Brain microvascular endothelial cell (primary cell): ENCODE measurements around the gene ABCB6.
A peak's percentile ranks its signal among the peaks of the same experiment; 100 is the strongest.

ENCODE experiments used
- DNase-seq: peaks from one replicate; pipeline ENCODE4 v3.0.0-alpha.2; 2020
- H3K27ac ChIP-seq: fragments of 250-450 bp; sonication (Bioruptor Pico); 2 replicates; pipeline ENCODE4 v1.5.1; 2020; ENCODE audit warnings: mild to moderate bottlenecking, moderate library complexity
- H3K27me3 ChIP-seq: fragments of 250-450 bp; sonication (Bioruptor Pico); replicated peaks from 2 replicates; pipeline ENCODE4 v1.5.1; 2020; ENCODE audit warnings: mild to moderate bottlenecking
- H3K36me3 ChIP-seq: fragments of 250-450 bp; sonication (Bioruptor Pico); replicated peaks from 2 replicates; pipeline ENCODE4 v1.5.1; 2020; ENCODE audit warnings: mild to moderate bottlenecking
- H3K4me3 ChIP-seq: 2 replicates; pipeline ENCODE4 v1.5.1; 2011; ENCODE audit warnings: low read depth, mild to moderate bottlenecking, control low read depth, low read length, moderate library complexity
- in situ Hi-C: cut with HindIII; loops from 2 replicates; pipeline ENCODE4 v1.10.0; 2017; ENCODE audit warnings: low sequenced_read_pairs, low pct_ligation_motif_present
- TF ChIP-seq, protein P1 (sequence below): IDR thresholded peaks from 2 replicates; pipeline ENCODE4 v1.5.1; 2011; ENCODE audit warnings: low read depth, mild to moderate bottlenecking, moderate library complexity, low read length, control low read depth, inconsistent platforms; ENCODE audit errors: missing control alignments

Gene ABCB6

DNA sequence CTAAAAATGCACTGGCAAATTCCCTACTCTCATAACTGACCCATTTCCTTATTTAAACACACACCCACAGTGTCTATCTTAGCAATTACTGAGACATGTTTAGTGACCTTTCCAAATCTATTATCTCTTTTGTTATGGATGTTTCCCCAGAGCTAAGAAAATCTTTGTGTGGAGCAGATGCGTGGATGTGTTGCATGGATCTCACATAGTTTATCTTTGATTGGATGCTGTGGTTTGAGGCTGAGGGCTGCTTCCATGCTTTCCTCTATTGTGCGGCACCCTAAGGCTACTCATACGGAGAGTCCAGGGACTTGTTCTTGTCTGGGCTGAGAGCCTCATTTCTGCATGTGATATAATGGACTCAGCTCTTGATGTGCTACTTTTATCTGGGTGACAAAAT, 15.6 kb upstream of the ABCB6 start:
- in situ Hi-C loops, result no loop called here
- H3K27ac ChIP-seq, result no peak overlapping the region
- no peaks in the 10 kb centered on the region for H3K27me3 ChIP-seq
- no peak overlapping the region for H3K4me3 ChIP-seq
- no peak for DNase-seq
- TF ChIP-seq, protein P1, sequence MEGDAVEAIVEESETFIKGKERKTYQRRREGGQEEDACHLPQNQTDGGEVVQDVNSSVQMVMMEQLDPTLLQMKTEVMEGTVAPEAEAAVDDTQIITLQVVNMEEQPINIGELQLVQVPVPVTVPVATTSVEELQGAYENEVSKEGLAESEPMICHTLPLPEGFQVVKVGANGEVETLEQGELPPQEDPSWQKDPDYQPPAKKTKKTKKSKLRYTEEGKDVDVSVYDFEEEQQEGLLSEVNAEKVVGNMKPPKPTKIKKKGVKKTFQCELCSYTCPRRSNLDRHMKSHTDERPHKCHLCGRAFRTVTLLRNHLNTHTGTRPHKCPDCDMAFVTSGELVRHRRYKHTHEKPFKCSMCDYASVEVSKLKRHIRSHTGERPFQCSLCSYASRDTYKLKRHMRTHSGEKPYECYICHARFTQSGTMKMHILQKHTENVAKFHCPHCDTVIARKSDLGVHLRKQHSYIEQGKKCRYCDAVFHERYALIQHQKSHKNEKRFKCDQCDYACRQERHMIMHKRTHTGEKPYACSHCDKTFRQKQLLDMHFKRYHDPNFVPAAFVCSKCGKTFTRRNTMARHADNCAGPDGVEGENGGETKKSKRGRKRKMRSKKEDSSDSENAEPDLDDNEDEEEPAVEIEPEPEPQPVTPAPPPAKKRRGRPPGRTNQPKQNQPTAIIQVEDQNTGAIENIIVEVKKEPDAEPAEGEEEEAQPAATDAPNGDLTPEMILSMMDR, result no peak
- peaks cover 59% of the 10 kb centered on the region for H3K36me3 ChIP-seq

DNA sequence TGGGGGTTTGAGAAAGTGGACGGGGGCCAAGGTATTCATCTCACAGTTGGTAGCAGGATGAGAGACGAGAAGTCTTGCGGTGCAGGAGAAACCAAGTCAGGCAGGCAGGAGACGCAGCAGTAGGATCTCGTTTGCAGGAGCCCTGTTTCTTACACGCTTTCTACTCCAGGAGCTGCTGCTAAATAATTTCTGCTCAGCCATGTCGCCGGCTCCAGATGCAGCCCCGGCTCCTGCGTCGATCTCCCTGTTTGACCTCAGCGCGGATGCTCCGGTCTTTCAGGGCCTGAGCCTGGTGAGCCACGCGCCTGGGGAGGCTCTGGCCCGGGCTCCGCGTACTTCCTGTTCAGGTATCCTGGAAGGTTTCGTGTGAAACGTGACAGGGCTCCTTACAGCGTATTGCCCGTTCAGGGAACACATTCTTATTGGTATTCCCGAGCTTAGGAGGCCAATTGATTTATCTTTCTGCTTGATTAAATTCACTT, 11.3 kb upstream of the ABCB6 start:
- TF ChIP-seq, protein P1, result no peak
- H3K27me3 ChIP-seq, result no peaks in the 10 kb centered on the region
- peak overlapping the region; percentile 93 for H3K27ac ChIP-seq
- in situ Hi-C loops, result no loop called here
- peak overlapping the region; percentile 87 for H3K4me3 ChIP-seq
- DNase-seq, result peak; percentile 44
- H3K36me3 ChIP-seq, result peaks cover 39% of the 10 kb centered on the region

- H3K27ac ChIP-seq, result peak within 1 kb of the TSS; percentile 93
- DNase-seq, result peak; percentile 100
- H3K36me3 ChIP-seq, result peaks cover 39% of the 10 kb centered on the region
- TF ChIP-seq, protein P1, result no peak
- in situ Hi-C loops, result no loop called here
- peak within 1 kb of the TSS; percentile 87 for H3K4me3 ChIP-seq
- no peaks in the 10 kb centered on the region for H3K27me3 ChIP-seq
These were observed 10.7 kb upstream of the ABCB6 start, which contains the start of the genes ANKZF1 and ATG9A for GRCh38 chr2:219229305-219230058. ANKZF1 (plus strand) TSS chr2:219229806; CDS start chr2:219230258, 452 bp downstream. ATG9A (minus strand) TSS chr2:219229636; CDS start chr2:219228024, 1,612 bp downstream.

DNA sequence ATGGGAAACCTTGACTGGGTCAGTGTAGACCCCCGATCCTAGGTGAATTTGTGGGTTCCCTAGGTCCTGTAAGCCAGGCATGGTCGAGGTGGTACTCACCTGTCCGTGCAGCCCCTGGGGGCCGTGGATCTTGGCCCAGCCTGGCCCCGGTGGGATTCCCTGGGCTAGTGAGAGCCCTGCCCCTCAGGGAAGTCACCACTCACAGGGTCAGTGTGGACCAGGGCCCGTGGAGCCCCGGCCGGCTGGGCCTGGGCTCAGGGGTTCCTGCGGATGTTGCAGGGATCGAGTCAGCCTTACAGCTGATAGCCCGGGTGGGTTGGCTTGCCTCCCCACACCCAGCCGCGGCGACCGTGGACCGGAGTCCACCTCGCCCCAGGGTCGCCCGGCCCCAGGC, 10.2 kb upstream of the ABCB6 start:
- DNase-seq, result no peak
- Histone ChIP-seq H3K4me3 (peak overlapping the region; percentile 87), H3K27me3 (no peaks in the 10 kb centered on the region), H3K27ac (peak overlapping the region; percentile 93), H3K36me3 (peaks cover 39% of the 10 kb centered on the region)
- TF ChIP-seq, protein P1, result no peak
- in situ Hi-C loops, result no loop called here

GRCh38 chr2:219228041-219228910, 9.5 kb upstream of the ABCB6 start:
- in situ Hi-C loops, result no loop called here
- no peaks in the 10 kb centered on the region for H3K27me3 ChIP-seq
- H3K27ac ChIP-seq, result no peak overlapping the region
- TF ChIP-seq, protein P1, result no peak
- no peak for DNase-seq
- H3K4me3 ChIP-seq, result peak overlapping the region; percentile 87
- peaks cover 39% of the 10 kb centered on the region for H3K36me3 ChIP-seq
